Hippocampal formation (tissue), 2 donors: ENCODE measurements around the gene GSTA3.
"Not testable (repeated sequence)": the region's sequence is repeated elsewhere in the genome, so short reads cannot be mapped to it uniquely, and the experiment has no call there.

ENCODE experiments used
- DNase-seq, 2 donors: peaks; one replicate each; lab custom pipeline; 2025; lab: John Stamatoyannopoulos, UW

Gene GSTA3

GRCh38 chr6:52910091-52910490, 593 bp upstream of the GSTA3 start:
- DNase-seq: no peak

- DNase-seq: no peak
Measured at GRCh38 chr6:52909131-52909530, 367 bp downstream of the GSTA3 start.

GRCh38 chr6:52908526-52908925, 972 bp downstream of the GSTA3 start:
- DNase-seq: no peak

- DNase-seq: no peak
Measured at GRCh38 chr6:52904562-52905279, 4.8 kb downstream of the GSTA3 start.

GRCh38 chr6:52900536-52900935, 9.0 kb downstream of the GSTA3 start:
- no peak for DNase-seq

GRCh38 chr6:52895790-52896189, 13.7 kb downstream of the GSTA3 start:
- not testable (repeated sequence) for DNase-seq

GRCh38 chr6:52894285-52894684, 15.2 kb downstream of the GSTA3 start:
- DNase-seq: no peak

GRCh38 chr6:52893803-52894202, 15.7 kb downstream of the GSTA3 start:
- DNase-seq: no peak

- no peak for DNase-seq
Measured at GRCh38 chr6:52893221-52893620, 16.3 kb downstream of the GSTA3 start.

GRCh38 chr6:52890018-52890417, 19.5 kb downstream of the GSTA3 start:
- DNase-seq: no peak

- DNase-seq: no peak
Measured at GRCh38 chr6:52887910-52888524, 21.5 kb downstream of the GSTA3 start.

GRCh38 chr6:52881996-52882841, 27.3 kb downstream of the GSTA3 start:
- DNase-seq: peak; percentile 47 to 58

GRCh38 chr6:52881662-52881995, 27.9 kb downstream of the GSTA3 start:
- no peak for DNase-seq

- no peak for DNase-seq
Measured at GRCh38 chr6:52877786-52878185, 31.7 kb downstream of the GSTA3 start.

- DNase-seq: no peak
Measured at GRCh38 chr6:52877168-52877567, 32.3 kb downstream of the GSTA3 start.

GRCh38 chr6:52876056-52876787, 33.3 kb downstream of the GSTA3 start:
- no peak for DNase-seq

- DNase-seq: no peak
Measured at GRCh38 chr6:52872031-52872430, 37.5 kb downstream of the GSTA3 start.

- no peak for DNase-seq
Measured at GRCh38 chr6:52871621-52872020, 37.9 kb downstream of the GSTA3 start.

- not testable (repeated sequence) for DNase-seq
Measured at GRCh38 chr6:52870335-52871091, 39.0 kb downstream of the GSTA3 start.

GRCh38 chr6:52868899-52869298, 40.6 kb downstream of the GSTA3 start:
- not testable (repeated sequence) for DNase-seq

- no peak for DNase-seq
Measured at GRCh38 chr6:52868240-52868639, 41.3 kb downstream of the GSTA3 start.
